Measurements from ENCODE around the gene GREM2. TPM values are rescaled to one million over a fixed set of nuclear protein-coding genes. Genes with fewer than 3 reads are reported as not detected.

Gene GREM2
- total and polyA plus RNA-seq, 2 experiments from 2014 or later, result 47.8 to 86.5 TPM

DNA sequence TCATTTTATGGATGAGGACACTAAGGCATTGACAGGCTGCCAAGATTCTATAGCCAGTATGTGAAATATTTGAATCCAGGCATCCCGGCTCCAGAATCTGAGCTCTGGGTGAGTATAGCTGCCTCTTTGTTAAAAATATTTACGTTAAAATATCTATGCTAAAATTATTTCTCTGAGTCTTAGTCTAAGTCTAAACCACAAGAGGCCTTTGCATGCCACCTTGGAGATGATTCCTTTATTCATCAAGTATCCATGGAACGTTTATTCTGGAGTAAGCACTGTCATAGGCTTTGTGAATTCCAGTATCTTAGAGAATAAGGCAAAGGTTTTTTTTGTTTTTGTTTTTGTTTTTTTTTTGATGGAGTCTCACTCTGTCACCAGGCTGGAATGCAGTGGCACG, 116.4 kb downstream of the GREM2 start:
- Histone ChIP-seq H3K4me2 (ENCODE audit: unreplicated experiment) (no peak overlapping the region), H3F3A (ENCODE audit: insufficient read depth) (peaks cover 68% of the 10 kb centered on the region), H3K9me3 (ENCODE audit: low read depth) (no peaks in the 10 kb centered on the region), H3K9ac (no peak overlapping the region), H3K79me2 (ENCODE audit: insufficient read depth) (0 out of 2 replicates have a peak, but pooled peaks cover 6% of the 10 kb centered on the region), H4K20me1 (ENCODE audit: insufficient read depth) (no peaks in the 10 kb centered on the region), H3K4me3 (no peak overlapping the region), H3K4me1 (ENCODE audit: insufficient read depth) (peaks cover 32% of the 10 kb centered on the region), H3K27me3 (replicated peaks; ENCODE audit: insufficient read depth) (no peaks in the 10 kb centered on the region), H3K27ac (no peak overlapping the region), H2AFZ (no peak overlapping the region), H3K36me3 (ENCODE audit: low read depth) (peaks cover 15% of the 10 kb centered on the region; the same call in 1 of the 2 replicates), H3K9me2 (ENCODE audit: insufficient read depth) (no peaks in the 10 kb centered on the region)
- in situ Hi-C loops (cut with MboI), result no loop called here
- DNase-seq, result no peak
- WGBS, 2 experiments (ENCODE audit: low coverage in 1 of 2, low lambda C conversion rate in 2 of 2, missing lambda C conversion rate in 2 of 2), result 78 to 83% methylated on average over 4 of the region's 4 CpGs
- TF ChIP-seq EZH2 (IDR thresholded peaks at IDR 0.05; ENCODE audit: insufficient read depth, poor library complexity, severe bottlenecking), result no peak
- no peak for TF ChIP-seq EZH2phosphoT487 (IDR thresholded peaks at IDR 0.05; ENCODE audit: insufficient read depth, low read depth)

DNA sequence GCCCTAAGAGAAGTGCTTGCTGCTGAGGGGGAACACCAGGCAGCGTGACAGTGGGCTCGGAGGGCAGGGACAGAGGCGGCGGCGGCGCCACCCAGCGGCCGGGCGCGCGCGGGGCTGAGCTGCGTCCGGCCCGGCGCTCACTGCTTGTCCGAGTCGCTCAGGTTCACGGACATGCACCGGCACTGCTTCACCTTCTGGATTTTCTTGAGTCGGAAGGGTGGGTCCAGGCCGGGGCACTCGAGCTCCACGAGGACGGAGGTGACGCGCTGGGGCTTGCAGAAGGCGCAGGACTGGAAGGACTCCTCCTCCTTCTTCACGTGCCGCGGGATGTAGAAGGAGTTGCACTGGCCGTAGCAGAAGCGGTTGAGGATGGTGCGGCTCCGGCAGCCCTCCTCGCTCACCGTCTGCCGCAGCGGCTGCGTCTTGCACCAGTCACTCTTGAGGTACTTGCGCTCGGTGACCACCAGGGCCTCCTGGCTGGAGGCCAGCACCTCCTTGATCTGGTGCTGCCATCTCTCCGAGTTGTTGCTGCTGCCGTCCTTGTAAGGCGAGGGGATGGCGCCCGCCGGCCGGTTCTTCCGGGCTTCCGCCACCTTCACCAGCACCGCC, 119.0 kb downstream of the GREM2 start:
- no peak for DNase-seq
- Histone ChIP-seq H3K4me3 (no peak overlapping the region), H3K4me2 (ENCODE audit: unreplicated experiment) (no peak overlapping the region), H3K27me3 (replicated peaks; ENCODE audit: insufficient read depth) (no peaks in the 10 kb centered on the region), H3K36me3 (ENCODE audit: low read depth) (peaks cover 22% of the 10 kb centered on the region), H3K9me2 (ENCODE audit: insufficient read depth) (no peaks in the 10 kb centered on the region), H3K79me2 (ENCODE audit: insufficient read depth) (0 out of 2 replicates have a peak, but pooled peaks cover 4% of the 10 kb centered on the region), H3K9ac (no peak overlapping the region), H4K20me1 (ENCODE audit: insufficient read depth) (no peaks in the 10 kb centered on the region), H2AFZ (no peak overlapping the region), H3K27ac (no peak overlapping the region), H3K9me3 (ENCODE audit: low read depth) (no peaks in the 10 kb centered on the region), H3F3A (ENCODE audit: insufficient read depth) (peaks cover 65% of the 10 kb centered on the region), H3K4me1 (ENCODE audit: insufficient read depth) (peaks cover 12% of the 10 kb centered on the region)
- 93 to 96% methylated on average over 40 to 52 of the region's 52 CpGs for WGBS, 2 experiments (ENCODE audit: low coverage in 1 of 2, low lambda C conversion rate in 2 of 2, missing lambda C conversion rate in 2 of 2)
- in situ Hi-C loops (cut with MboI), result no loop called here
- TF ChIP-seq EZH2phosphoT487 (IDR thresholded peaks at IDR 0.05; ENCODE audit: insufficient read depth, low read depth) (no peak), EZH2 (IDR thresholded peaks at IDR 0.05; ENCODE audit: insufficient read depth, poor library complexity, severe bottlenecking) (no peak)

DNA sequence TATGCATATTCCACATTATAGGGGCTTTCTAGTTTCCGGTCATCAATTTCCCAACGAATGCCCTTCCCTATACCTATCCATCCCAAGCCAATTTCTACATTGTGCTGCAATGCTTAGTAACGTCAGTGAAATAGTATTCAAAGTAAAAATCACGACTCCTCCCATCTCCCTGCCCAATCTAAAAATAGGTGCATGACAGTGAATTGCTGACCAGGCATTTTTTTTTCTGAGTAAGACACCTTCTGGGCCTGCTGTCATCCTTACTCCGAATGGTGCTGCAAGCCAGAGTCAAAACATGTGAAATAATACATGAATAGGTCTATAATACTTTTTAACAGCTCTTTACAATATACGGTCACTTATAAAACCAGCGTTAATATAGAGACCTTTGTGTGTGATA, 120.2 kb downstream of the GREM2 start:
- no peaks in the 10 kb centered on the region for H4K20me1 ChIP-seq (ENCODE audit: insufficient read depth)
- H3K79me2 ChIP-seq (ENCODE audit: insufficient read depth), result 0 out of 2 replicates have a peak, but pooled peaks cover 4% of the 10 kb centered on the region
- peaks cover 22% of the 10 kb centered on the region for H3K36me3 ChIP-seq (ENCODE audit: low read depth)
- in situ Hi-C loops (cut with MboI), result no loop called here
- H3K27me3 ChIP-seq (replicated peaks; ENCODE audit: insufficient read depth), result no peaks in the 10 kb centered on the region
- H2AFZ ChIP-seq, result no peak overlapping the region
- DNase-seq, result no peak
- no peaks in the 10 kb centered on the region for H3K9me2 ChIP-seq (ENCODE audit: insufficient read depth)
- TF ChIP-seq EZH2 (IDR thresholded peaks at IDR 0.05; ENCODE audit: insufficient read depth, poor library complexity, severe bottlenecking) (no peak), EZH2phosphoT487 (IDR thresholded peaks at IDR 0.05; ENCODE audit: insufficient read depth, low read depth) (no peak)
- no peak overlapping the region for H3K4me3 ChIP-seq
- 93% methylated on average over 7 of the region's 7 CpGs for WGBS, 2 experiments (ENCODE audit: low coverage in 1 of 2, low lambda C conversion rate in 2 of 2, missing lambda C conversion rate in 2 of 2)
- peaks cover 67% of the 10 kb centered on the region for H3F3A ChIP-seq (ENCODE audit: insufficient read depth)
- peaks cover 3% of the 10 kb centered on the region; the same call in 1 of the 2 replicates for H3K4me1 ChIP-seq (ENCODE audit: insufficient read depth)
- no peak overlapping the region for H3K27ac ChIP-seq
- H3K9me3 ChIP-seq (ENCODE audit: low read depth), result no peaks in the 10 kb centered on the region
- no peak overlapping the region for H3K4me2 ChIP-seq (ENCODE audit: unreplicated experiment)
- H3K9ac ChIP-seq, result no peak overlapping the region

DNA sequence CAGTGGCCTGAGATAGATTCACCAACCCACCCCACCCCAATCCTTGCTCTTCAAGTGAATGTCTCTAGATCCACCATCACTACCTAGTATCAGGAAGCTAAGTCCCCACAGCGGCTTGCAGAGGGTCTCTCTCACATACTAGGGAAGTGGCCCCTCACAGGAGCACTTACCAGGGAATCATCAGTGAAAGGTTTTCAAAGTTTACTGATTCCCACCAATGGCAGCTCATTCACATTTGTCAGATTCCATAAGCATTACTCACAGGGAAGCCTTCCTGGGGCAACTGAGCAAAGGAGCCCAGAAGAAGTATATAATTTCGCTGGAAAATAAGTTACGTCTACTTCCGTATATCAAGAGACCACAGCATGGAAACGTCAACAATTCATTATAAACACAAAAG, 120.8 kb downstream of the GREM2 start:
- Histone ChIP-seq H3K4me1 (ENCODE audit: insufficient read depth) (peaks cover 3% of the 10 kb centered on the region; the same call in 1 of the 2 replicates), H3K79me2 (ENCODE audit: insufficient read depth) (0 out of 2 replicates have a peak, but pooled peaks cover 4% of the 10 kb centered on the region), H3F3A (ENCODE audit: insufficient read depth) (peaks cover 67% of the 10 kb centered on the region), H3K9me2 (ENCODE audit: insufficient read depth) (no peaks in the 10 kb centered on the region), H3K27me3 (replicated peaks; ENCODE audit: insufficient read depth) (no peaks in the 10 kb centered on the region), H3K4me2 (ENCODE audit: unreplicated experiment) (no peak overlapping the region), H3K9ac (no peak overlapping the region), H3K4me3 (no peak overlapping the region), H4K20me1 (ENCODE audit: insufficient read depth) (no peaks in the 10 kb centered on the region), H3K36me3 (ENCODE audit: low read depth) (peaks cover 22% of the 10 kb centered on the region), H2AFZ (no peak overlapping the region), H3K27ac (no peak overlapping the region), H3K9me3 (ENCODE audit: low read depth) (no peaks in the 10 kb centered on the region)
- in situ Hi-C loops (cut with MboI), result no loop called here
- TF ChIP-seq EZH2phosphoT487 (IDR thresholded peaks at IDR 0.05; ENCODE audit: insufficient read depth, low read depth), result no peak
- no peak for TF ChIP-seq EZH2 (IDR thresholded peaks at IDR 0.05; ENCODE audit: insufficient read depth, poor library complexity, severe bottlenecking)
- WGBS, 2 experiments (ENCODE audit: low coverage in 1 of 2, low lambda C conversion rate in 2 of 2, missing lambda C conversion rate in 2 of 2), result 81 to 83% methylated on average over 5 of the region's 5 CpGs
- no peak for DNase-seq
